HL-60/S4 treated with retinoic acid at 250 ng/mL for 4 days and 3 days (cell line): ENCODE measurements around the gene CBX4.

Source experiments
- in situ Hi-C: fragments of 300-500 bp; cut with MboI; formaldehyde crosslinking; loops from 2 replicates; pipeline ENCODE4 v1.7.0; 2022; ENCODE audit warnings: low sequenced_read_pairs

CBX4 gene

GRCh38 chr17:79803421-79803996 lies 35.7 kb downstream of the CBX4 start:
- in situ Hi-C loops: loop anchor here (25.0 kb wide), 1 partner anchor 184 kb away; no protein-coding TSS in a partner anchor

GRCh38 chr17:79802736-79803420 lies 36.4 kb downstream of the CBX4 start:
- in situ Hi-C loops: loop anchor here (25.0 kb wide), 1 partner anchor 184 kb away; no protein-coding TSS in a partner anchor

- in situ Hi-C loops: loop anchor here (25.0 kb wide), 1 partner anchor 185 kb away; no protein-coding TSS in a partner anchor
Observed at GRCh38 chr17:79802039-79802735, 37.1 kb downstream of the CBX4 start.

GRCh38 chr17:79801156-79802038 lies 37.8 kb downstream of the CBX4 start:
- in situ Hi-C loops: loop anchor here (25.0 kb wide), 1 partner anchor 186 kb away; no protein-coding TSS in a partner anchor

DNA sequence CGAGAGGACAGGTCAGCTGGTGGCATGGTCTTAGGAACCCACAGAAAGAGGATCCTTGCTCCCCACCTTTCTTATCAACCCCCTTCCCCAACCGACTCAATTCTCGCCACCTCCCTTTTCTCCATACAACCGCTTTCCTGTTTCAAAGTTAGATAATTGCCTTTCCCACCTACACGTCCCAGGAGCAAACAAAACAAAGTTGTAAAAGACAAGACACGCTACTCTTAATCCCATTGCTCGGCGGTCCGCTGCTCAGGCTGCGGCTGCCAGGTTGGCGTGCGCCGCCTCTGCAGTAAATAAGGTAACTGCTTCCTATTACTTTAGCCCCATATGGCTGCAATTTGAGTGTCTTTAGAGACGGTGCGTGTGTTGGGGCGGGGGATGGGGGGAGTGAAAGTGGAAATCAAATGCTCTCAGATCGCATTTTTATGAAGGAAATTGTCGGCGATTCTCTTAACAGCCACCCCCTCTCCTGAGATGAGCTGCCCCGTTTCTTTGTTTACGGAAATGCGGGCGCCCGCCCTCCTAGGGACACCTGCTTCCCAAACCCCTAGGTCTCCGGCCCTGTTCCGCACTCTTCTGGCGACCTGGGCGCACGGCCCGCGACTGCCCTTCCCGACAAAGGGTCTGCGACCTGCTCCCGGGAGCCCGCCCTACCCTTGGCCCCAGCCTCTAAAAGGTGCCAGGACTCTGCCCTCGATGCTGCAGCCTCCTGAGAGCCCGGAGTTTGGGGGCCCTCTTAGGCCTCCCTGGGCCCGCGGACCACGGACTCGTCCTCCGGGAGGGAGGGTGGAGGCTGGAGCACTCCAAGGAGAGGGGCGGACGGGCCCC lies 38.7 kb downstream of the CBX4 start:
- in situ Hi-C loops: loop anchor here (25.0 kb wide), 1 partner anchor 187 kb away; no protein-coding TSS in a partner anchor

GRCh38 chr17:79799538-79800324 lies 39.5 kb downstream of the CBX4 start:
- in situ Hi-C loops: loop anchor here (25.0 kb wide), 1 partner anchor 188 kb away; no protein-coding TSS in a partner anchor

DNA sequence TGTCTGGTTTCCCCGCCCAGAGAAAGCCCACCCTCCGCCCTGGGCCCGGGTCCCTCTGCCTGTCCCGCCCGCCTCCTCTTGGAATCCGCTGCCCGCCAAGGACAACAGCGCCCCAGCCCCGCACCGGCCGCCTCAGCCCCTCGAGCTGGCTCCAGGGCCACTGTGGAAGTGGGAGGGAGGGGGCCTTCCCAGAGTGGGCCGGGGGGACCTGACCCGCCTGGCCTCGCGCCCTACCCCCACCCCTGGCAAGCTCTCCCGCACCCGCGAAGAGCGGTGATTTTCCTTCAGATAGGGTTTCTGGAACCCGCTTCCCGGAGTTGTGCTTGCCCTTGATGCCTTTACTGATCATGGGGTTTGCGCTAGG lies 40.1 kb downstream of the CBX4 start:
- in situ Hi-C loops: no loop called here

GRCh38 chr17:79798299-79799173 lies 40.7 kb downstream of the CBX4 start:
- in situ Hi-C loops: no loop called here

GRCh38 chr17:79797492-79798298 lies 41.5 kb downstream of the CBX4 start:
- in situ Hi-C loops: no loop called here

GRCh38 chr17:79796763-79797491 lies 42.3 kb downstream of the CBX4 start, which contains the start of gene CBX8:
CBX8 (minus strand) TSS chr17:79797077; CDS start chr17:79796998, 79 bp downstream.
- in situ Hi-C loops: no loop called here

GRCh38 chr17:79796444-79796762 lies 42.8 kb downstream of the CBX4 start:
- in situ Hi-C loops: no loop called here

GRCh38 chr17:79795795-79796443 lies 43.3 kb downstream of the CBX4 start:
- in situ Hi-C loops: no loop called here

- in situ Hi-C loops: no loop called here
Observed at GRCh38 chr17:79794659-79795511, 44.4 kb downstream of the CBX4 start.

- in situ Hi-C loops: no loop called here
Observed at GRCh38 chr17:79793924-79794304, 45.3 kb downstream of the CBX4 start.
